ENCODE data around the gene KLHL4. TPM values are rescaled to one million over a fixed set of nuclear protein-coding genes. Genes with fewer than 3 reads are reported as not detected.

Gene KLHL4
- polyA plus RNA-seq, 1 donor (not counting 4 experiments of a cell fraction or from before 2014, with no cell fraction given): 3.7 TPM

- H3K4me2 ChIP-seq (ENCODE audit: control insufficient read depth, extremely low read depth, insufficient read depth, low read depth, low read length): no peak overlapping the region
- no peak overlapping the region for H2AFZ ChIP-seq (ENCODE audit: control insufficient read depth, low read length)
- no peak overlapping the region for H3K9ac ChIP-seq (ENCODE audit: control insufficient read depth, extremely low read depth, insufficient read depth, low read length)
- no peak overlapping the region for H3K27ac ChIP-seq (ENCODE audit: control insufficient read depth, insufficient read depth, low read length)
- no peak overlapping the region for H3K4me3 ChIP-seq (ENCODE audit: control insufficient read depth in 2 of 3, extremely low read depth in 1 of 3, insufficient read depth in 2 of 3, low read depth in 1 of 3, low read length in 3 of 3)
- dilution Hi-C loops (cut with MboI; ENCODE audit: extremely low pct_ligation_motif_present, low sequenced_read_pairs): no loop called here
- TF ChIP-seq CTCF (optimal IDR thresholded peaks at IDR 0.05 in 1 of 3, IDR thresholded peaks at IDR 0.05 in 1 of 3, conservative IDR thresholded peaks at IDR 0.05 in 1 of 3; ENCODE audit: extremely low read depth in 1 of 3, insufficient read depth in 2 of 3, low read length in 3 of 3): no peak
- TF ChIP-seq EZH2 (IDR thresholded peaks at IDR 0.05; ENCODE audit: low read length): no peak
- H3K9me3 ChIP-seq (ENCODE audit: control insufficient read depth, low read depth, low read length): no peaks in the 10 kb centered on the region
- DNase-seq (ENCODE audit: low read depth, low spot score) (no peak), FAIRE-seq (no peak)
- no peaks in the 10 kb centered on the region for H3K27me3 ChIP-seq (ENCODE audit: control insufficient read depth, extremely low read depth, insufficient read depth, low read length)
- no peaks in the 10 kb centered on the region for H3K36me3 ChIP-seq (ENCODE audit: control insufficient read depth in 2 of 2, extremely low read depth in 1 of 2, insufficient read depth in 2 of 2, low read length in 2 of 2)
- H4K20me1 ChIP-seq (ENCODE audit: control insufficient read depth, extremely low read depth, insufficient read depth, low read length): no peaks in the 10 kb centered on the region
- no peaks in the 10 kb centered on the region for H3K9me1 ChIP-seq (ENCODE audit: control insufficient read depth, extremely low read depth, insufficient read depth, low read length)
- H3K4me1 ChIP-seq (ENCODE audit: control insufficient read depth, extremely low read depth, insufficient read depth, low read length): no peaks in the 10 kb centered on the region
- H3K79me2 ChIP-seq (ENCODE audit: control insufficient read depth, insufficient read depth, low read length): no peaks in the 10 kb centered on the region
Measured at GRCh38 chrX:87616371-87616770, 98.8 kb downstream of the KLHL4 start.

- no peak for TF ChIP-seq EZH2 (IDR thresholded peaks at IDR 0.05; ENCODE audit: low read length)
- TF ChIP-seq CTCF (optimal IDR thresholded peaks at IDR 0.05 in 1 of 3, IDR thresholded peaks at IDR 0.05 in 1 of 3, conservative IDR thresholded peaks at IDR 0.05 in 1 of 3; ENCODE audit: extremely low read depth in 1 of 3, insufficient read depth in 2 of 3, low read length in 3 of 3): no peak
- no peak overlapping the region for H3K27ac ChIP-seq (ENCODE audit: control insufficient read depth, insufficient read depth, low read length)
- no peaks in the 10 kb centered on the region for H3K9me1 ChIP-seq (ENCODE audit: control insufficient read depth, extremely low read depth, insufficient read depth, low read length)
- H3K4me3 ChIP-seq (ENCODE audit: control insufficient read depth in 2 of 3, extremely low read depth in 1 of 3, insufficient read depth in 2 of 3, low read depth in 1 of 3, low read length in 3 of 3): no peak overlapping the region
- no peaks in the 10 kb centered on the region for H3K36me3 ChIP-seq (ENCODE audit: control insufficient read depth in 2 of 2, extremely low read depth in 1 of 2, insufficient read depth in 2 of 2, low read length in 2 of 2)
- DNase-seq (ENCODE audit: low read depth, low spot score) (no peak), FAIRE-seq (no peak)
- H4K20me1 ChIP-seq (ENCODE audit: control insufficient read depth, extremely low read depth, insufficient read depth, low read length): no peaks in the 10 kb centered on the region
- no peaks in the 10 kb centered on the region for H3K27me3 ChIP-seq (ENCODE audit: control insufficient read depth, extremely low read depth, insufficient read depth, low read length)
- H3K4me1 ChIP-seq (ENCODE audit: control insufficient read depth, extremely low read depth, insufficient read depth, low read length): no peaks in the 10 kb centered on the region
- H3K9ac ChIP-seq (ENCODE audit: control insufficient read depth, extremely low read depth, insufficient read depth, low read length): no peak overlapping the region
- no peak overlapping the region for H2AFZ ChIP-seq (ENCODE audit: control insufficient read depth, low read length)
- dilution Hi-C loops (cut with MboI; ENCODE audit: extremely low pct_ligation_motif_present, low sequenced_read_pairs): no loop called here
- no peak overlapping the region for H3K4me2 ChIP-seq (ENCODE audit: control insufficient read depth, extremely low read depth, insufficient read depth, low read depth, low read length)
- H3K9me3 ChIP-seq (ENCODE audit: control insufficient read depth, low read depth, low read length): no peaks in the 10 kb centered on the region
- H3K79me2 ChIP-seq (ENCODE audit: control insufficient read depth, insufficient read depth, low read length): no peaks in the 10 kb centered on the region
Measured at GRCh38 chrX:87621697-87622096, 104.1 kb downstream of the KLHL4 start.

Data from keratinocyte (primary cell).